LoVo (cell line): Measurements from ENCODE around the gene B3GALT6.

ENCODE experiments used
- DNase-seq: peaks from one replicate; pipeline ENCODE4 v3.0.0-alpha.2; 2016; ENCODE audit warnings: low spot score

Gene B3GALT6

GRCh38 chr1:1232796-1233566 is 944 bp downstream of the B3GALT6 start:
- DNase-seq = no peak

GRCh38 chr1:1233567-1233892 is 1.5 kb downstream of the B3GALT6 start:
- DNase-seq = no peak

GRCh38 chr1:1234180-1234808 is 2.3 kb downstream of the B3GALT6 start:
- DNase-seq = no peak

GRCh38 chr1:1235016-1235744 is 3.1 kb downstream of the B3GALT6 start:
- DNase-seq = no peak

GRCh38 chr1:1236176-1236763 is 4.2 kb downstream of the B3GALT6 start:
- no peak for DNase-seq

- no peak for DNase-seq
Observed at GRCh38 chr1:1236945-1237873, 5.2 kb downstream of the B3GALT6 start.

GRCh38 chr1:1237874-1238701 is 6.1 kb downstream of the B3GALT6 start:
- DNase-seq = no peak

GRCh38 chr1:1238702-1239178 is 6.7 kb downstream of the B3GALT6 start:
- no peak for DNase-seq

GRCh38 chr1:1239227-1239613 is 7.2 kb downstream of the B3GALT6 start:
- DNase-seq = no peak

GRCh38 chr1:1239614-1240347 is 7.7 kb downstream of the B3GALT6 start:
- DNase-seq = no peak

- no peak for DNase-seq
Observed at GRCh38 chr1:1240348-1240732, 8.3 kb downstream of the B3GALT6 start.

GRCh38 chr1:1240822-1241587 is 9.0 kb downstream of the B3GALT6 start:
- no peak for DNase-seq

GRCh38 chr1:1241588-1242219 is 9.7 kb downstream of the B3GALT6 start:
- DNase-seq = no peak

- no peak for DNase-seq
Observed at GRCh38 chr1:1242461-1243265, 10.6 kb downstream of the B3GALT6 start.

- DNase-seq = no peak
Observed at GRCh38 chr1:1243266-1243660, 11.2 kb downstream of the B3GALT6 start.

- no peak for DNase-seq
Observed at GRCh38 chr1:1243807-1244191, 11.8 kb downstream of the B3GALT6 start.

- DNase-seq = no peak
Observed at GRCh38 chr1:1244192-1244811, 12.3 kb downstream of the B3GALT6 start.
